NOMO-1 (cell line): Measurements from ENCODE around the gene HDAC4.

Experiments used
- DNase-seq, 2 experiments: peaks; one replicate each; lab custom pipeline; 2025; ENCODE audit not compliant: unreplicated experiment in 2 of 2; lab: John Stamatoyannopoulos, UW

The HDAC4 gene

DNA sequence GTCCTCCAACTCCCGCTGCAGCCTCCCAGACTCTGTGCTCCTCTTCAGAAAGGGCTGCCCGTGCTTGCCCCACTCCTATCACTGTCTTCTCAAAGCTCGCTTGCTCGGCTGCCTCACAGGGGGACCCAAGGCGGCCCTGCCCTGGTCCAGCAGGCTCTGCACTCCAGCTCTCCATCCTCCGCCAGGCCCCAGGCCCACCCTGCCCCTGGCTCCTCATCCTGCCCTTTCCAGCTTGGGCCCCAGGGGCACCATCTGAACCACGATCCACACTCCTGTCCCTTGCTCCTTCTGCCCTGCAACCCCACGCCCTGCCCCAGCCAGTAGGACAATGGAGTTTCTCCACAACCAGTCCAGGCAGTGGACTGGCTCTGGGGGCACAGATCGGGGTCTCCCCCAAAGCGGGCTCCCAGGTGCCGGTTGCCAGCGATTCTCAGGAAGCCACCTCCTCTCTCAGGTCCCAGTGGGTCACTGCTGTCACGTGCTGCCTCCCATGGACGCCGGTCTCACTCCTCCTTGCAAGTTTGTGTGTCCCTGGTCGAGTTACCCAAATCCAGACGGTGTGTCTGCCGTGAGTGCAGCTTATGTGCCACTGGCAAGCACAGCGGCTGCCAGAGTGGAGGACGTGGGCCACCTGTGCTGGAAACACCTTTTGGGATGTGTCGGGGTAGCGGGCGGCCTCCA, 238.5 kb downstream of the HDAC4 start:
- DNase-seq = no peak

DNA sequence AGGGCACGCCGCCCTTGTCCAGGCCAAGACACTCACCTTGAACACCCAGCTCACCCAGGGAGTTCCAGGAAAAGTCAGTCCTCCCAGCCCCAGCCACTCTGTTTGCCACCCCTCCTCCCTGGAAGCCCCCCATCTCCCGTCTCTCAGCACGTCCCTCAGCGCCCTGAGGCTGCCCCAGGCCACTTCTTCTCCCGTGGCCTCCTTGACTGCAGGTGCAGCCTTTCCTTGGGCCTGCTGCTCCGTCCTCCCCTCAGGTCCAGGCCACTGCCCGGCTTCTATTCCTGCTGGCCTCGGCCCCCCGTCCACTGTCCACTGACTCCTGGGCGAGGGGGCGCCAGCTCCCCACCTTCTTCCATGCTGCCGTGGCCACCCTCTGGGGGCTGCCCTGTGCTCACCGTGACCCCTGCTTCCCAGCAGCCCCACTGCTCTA, 239.1 kb downstream of the HDAC4 start:
- DNase-seq = no peak

DNA sequence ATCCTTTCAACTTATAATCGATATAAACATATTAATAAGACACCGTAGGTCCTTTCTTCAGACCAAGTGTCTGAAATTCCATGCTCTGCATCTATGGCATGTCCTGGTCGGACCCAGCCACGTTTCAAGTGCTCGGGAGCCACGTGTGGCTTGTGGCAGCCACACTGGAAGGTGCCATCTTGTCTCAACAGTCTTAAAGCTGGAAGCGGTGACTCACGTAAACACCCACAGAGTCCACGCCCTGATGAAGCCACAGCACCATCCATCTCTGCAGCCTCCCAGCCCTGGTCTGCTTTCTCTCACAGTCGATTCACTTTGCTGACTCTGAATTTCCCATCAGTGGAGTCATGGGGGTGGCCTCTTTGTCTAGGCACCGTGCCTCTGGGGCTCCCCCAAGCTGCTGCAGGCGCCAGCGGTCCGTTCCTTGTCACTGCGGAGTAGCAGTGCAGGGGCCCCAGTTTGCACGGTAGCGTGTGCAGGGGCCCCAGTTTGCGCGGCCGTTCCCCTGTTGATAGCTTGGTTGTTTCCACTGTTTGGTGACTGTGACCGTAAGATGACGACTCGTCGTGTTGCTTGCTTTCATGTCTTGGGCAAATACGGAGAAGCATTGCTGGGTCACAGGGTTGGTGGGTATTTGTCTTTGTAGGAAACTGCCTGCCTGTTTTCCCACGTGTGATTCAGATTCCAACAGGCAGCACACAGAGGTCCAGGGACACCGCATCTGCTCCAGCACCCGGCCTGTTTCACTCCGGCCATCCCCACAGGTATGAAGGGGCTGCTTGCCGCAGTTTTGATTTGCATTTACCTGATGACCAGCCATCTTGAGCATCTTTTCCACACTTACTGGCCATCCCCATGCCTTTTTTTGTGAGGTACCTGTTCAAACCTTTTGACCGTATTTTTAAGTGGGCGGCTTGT, 240.3 kb downstream of the HDAC4 start:
- no peak for DNase-seq

DNA sequence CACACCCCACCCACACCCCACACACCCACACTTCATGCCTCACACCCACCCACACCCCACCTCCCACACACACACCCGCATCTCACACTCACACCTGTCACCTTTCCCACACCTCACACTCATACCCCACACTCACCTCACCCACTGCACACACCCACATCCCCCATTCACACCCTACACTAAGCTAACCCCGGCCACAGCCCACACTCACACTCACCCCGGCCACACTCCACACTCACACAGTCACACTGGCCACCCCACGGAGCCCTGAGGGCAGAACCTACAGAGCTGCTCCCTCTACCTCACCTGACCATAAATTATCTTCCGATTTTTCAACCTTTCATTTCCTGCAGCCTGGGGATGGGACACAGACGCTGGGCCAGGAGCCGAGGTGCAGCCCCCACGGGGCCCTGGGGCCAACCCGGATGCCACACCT, 241.3 kb downstream of the HDAC4 start:
- DNase-seq = no peak

DNA sequence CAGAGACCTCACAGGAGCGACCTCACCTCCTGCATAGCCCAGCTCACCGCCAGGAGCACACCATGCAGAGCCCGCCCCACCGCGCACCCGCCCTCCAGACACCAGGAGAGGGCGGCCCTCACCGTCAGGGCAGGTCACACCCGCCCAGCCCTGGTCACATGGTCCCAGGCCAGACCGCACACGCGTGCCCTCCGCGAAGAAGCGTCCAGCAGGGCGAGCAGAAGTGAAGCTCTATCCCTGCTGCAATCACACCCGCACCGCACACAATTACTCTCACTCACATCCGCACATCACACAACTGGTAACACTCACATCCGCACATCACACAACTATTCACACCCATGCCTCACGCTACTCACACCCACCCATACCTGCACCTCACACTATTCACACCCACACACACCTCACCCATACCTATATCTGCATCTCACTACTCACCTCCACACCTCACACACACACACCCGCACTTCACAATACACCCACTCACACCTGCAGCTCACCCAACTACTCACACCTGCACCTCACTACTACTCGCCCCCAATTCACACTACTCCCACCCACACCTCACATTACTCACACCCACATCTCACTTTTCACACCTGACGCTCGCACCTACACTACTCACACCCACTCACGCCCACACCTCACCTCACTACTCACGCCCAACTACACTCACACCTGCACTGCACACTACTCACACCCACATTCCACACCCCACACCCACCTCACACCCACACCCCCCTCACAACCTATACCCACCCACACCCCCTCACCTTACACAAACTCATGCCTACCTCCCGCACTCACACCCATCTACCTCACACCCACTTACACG, 242.0 kb downstream of the HDAC4 start:
- DNase-seq = no peak

DNA sequence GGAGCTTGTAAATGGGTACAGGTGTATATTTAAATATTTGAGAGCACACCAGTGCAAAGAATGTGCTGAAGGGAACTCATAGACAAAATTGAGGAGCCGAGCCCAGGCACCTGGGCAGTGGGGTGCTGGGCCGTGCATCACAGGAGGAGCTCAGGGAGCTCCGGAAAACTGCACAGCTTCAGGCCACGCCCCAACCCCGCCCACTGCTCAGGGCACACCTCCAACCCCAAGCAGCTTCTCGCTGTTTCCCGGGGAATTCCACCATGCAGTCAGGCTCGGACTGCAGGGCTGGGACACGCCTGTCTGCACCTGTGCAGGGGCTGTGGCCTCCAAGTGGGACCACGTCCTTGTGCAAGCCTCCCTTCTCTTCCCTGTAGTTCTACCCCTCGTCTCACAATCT, 243.0 kb downstream of the HDAC4 start:
- DNase-seq = no peak

DNA sequence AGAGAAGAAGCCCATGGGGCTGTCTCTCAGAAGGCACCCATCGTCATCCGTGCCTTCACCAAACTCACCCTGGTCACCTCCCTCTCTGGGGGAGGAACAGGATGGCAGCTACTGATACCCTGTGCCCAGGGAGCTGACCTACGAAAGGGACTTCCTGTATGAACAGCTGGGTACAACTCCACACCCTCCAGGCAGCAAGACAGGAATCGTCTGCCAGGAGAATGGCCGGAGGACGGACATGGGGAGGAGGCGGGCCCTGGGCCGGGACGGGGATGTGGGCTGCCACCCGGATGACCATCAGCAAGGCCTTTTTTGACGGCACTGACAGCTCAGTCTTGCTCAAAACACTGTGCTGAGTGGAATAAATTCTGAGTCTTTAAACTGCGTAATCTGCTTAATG, 243.6 kb downstream of the HDAC4 start:
- DNase-seq = no peak

DNA sequence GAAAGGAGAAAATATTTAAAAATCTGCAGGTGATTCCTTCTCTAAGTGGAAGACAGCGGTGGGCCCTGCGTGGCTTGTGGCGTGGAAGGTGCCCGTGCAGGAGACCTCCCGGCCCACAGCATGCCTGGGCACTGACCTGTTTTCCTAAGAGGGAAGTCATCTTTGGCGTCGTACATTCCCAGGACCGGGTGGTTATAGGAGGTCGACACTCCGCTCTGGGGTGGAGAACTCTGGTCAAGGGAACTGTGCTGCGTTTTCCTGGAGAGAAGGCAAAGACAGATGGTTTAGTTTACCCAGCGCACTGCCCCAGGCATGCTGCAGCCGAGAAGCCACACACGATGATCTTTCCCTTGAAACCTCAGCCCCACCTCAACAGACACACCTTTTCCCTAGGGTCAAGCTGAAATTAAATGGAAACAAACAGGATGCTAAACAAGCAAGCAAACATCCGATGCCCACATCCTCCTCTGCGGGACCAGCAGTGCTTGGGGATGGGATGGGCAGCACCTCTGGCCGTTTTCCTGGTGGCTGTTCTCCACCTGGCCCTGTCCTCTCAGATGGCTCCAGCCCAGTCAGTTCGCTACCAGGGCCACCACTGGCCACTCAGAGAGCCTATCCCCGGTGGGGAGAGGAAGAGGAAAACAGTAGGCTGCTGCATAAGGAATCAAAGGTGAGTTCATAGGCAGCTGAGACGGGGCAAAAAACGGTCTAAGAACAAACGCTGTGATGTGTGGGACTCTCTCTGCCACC, 244.1 kb downstream of the HDAC4 start:
- DNase-seq = no peak

DNA sequence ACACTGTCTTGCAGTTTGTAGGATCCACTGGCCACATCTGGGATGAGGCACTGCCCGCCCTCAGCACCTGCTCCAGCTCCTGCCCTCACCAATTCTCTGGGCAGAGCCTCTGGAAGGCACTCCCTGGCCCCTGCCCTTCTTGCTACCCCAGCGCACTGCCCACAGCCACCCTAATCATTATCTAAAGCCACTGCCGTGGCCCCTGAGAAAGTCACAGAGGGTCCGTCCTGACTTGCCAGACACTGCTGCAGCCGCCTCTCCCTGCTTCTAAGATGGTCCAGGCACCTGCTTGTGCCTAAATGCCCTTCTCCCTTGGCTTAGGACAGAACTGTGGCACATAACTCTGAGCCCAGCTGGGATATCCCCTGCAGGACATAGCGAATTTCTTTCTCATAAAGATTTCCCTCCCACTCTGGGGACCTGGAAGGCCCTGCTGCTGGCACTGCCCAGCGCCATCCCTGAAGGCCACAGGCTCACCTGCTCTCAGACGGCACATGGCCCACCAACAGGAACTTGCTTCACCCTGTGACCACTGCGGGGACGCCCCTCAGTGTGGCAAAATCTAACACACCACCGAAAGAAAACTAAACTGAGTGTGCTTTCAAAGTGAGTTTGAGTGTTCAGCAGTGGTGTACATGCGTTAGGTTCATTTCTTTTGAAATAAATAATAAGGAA, 244.9 kb downstream of the HDAC4 start:
- DNase-seq = no peak

DNA sequence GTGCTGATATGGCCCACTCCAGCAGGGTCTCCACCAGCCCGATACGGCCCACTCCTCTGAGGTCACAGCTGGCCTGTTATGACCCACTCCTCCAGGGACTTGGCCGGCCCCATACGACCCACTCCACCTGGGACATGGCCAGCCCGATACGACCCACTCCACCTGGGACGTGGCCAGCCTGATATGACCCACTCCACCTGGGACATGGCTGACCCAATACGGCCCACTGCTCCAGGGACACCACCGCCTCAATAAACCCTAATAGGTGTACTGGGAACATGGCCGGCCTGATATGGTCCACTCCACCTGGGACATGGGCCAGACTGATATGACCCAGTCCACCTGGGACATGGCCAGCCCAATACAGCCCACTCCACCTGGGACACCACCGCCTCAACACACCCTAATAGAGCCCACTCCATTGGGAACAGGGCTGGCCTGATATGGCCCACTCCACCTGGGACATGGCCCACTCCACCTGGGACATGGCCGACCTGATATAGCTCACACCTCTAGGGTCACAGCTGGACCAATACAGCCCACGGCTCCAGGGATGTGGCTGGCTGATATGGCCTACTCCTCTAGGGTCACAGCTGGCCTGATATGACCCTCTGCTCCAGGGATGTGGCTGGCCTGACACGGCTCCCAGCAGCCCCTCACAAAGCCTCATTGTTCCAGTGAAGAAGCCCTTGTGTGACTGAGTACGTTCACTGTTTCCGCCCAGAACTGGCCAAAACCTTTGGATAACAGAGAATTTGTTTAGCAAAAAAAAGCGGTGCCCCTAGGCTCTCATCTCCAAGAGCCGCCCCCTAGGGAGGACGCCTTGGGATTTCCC, 245.6 kb downstream of the HDAC4 start:
- no peak for DNase-seq

DNA sequence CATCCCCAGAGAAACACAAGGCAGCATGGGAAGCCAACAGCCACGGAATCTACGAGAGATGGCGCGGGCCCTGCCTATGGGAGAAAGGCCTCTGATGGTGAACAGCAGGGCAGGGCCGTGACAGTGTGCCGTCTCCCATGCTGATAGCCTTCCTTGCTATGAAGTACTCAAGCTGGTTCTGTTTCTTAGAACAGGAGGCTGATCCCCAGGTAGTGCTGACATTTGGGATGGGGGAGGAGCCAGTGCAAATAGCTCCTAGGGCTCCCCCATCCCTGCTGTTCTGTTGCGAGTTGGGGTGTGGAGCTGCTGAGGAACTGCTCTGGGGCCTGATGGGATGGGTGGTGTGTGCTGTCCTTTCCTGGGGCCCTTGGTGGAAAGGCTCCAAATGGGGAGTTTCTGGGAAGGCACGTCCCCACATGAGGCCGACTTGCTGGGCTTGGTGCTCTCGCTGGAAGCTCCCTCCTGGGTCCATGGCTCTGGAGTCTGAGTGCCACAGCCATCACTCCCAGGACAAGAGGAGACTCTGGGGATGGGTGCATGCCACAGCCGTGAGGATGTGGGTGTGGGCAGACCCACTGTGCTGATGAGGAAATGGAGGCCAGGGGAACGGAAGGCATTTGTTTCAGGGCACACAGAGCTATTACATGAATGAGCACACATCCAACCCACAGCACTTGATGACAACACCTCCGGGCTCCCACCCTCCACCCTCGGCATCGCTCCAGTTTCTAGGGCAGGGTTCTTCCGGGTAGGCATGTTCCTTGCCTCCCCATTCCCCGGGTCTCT, 246.8 kb downstream of the HDAC4 start:
- DNase-seq = no peak

DNA sequence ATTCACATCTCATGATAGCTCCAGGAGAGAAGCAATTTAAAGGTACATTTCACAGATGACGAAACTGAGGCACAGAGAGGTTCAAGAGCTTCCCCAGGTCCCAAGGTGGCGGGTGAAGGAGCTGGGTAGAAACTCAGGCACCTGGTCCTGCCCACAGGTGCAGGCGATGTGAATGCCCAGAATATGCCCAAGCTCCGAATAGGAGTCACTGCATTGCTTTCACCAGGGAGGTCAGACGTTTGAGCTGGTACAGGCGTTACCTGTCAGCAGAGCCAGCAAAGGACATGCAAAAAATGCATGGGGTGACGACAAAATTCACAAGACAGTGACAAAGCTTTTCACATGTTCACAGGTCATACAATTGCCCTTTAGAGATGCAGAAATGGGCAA, 247.9 kb downstream of the HDAC4 start:
- no peak for DNase-seq

DNA sequence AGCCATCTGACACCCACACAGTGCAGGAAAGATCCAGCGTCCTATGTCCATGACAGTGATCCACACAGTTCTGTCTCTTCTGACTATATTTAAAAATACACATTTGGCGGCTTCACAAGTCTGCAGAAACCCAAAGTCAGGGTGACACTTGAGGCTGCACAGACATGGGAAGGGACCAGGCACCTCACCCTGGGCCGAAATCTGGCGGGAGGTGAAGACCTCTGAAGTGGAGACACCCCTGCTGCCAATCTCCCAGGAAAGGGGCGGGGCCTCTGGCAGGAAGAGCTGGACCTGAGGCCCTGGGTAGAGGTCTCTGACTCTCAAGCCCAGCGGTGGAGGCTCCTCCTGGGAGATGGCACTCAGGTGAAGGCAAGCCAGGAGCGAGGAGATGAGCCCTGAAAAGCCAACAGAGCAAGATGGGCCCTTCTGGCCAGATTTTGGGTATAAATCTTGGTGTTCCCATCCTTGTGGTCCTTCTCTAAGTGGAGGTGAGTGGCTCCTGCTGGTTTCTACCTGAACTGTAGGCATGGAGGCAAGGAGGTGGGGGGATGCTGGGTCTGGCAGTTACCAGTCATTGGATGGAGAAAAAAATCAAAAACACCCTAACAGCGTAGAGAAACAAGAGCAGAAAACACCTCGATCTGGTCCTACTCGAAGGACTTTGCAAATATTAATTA, 248.4 kb downstream of the HDAC4 start:
- DNase-seq = no peak

DNA sequence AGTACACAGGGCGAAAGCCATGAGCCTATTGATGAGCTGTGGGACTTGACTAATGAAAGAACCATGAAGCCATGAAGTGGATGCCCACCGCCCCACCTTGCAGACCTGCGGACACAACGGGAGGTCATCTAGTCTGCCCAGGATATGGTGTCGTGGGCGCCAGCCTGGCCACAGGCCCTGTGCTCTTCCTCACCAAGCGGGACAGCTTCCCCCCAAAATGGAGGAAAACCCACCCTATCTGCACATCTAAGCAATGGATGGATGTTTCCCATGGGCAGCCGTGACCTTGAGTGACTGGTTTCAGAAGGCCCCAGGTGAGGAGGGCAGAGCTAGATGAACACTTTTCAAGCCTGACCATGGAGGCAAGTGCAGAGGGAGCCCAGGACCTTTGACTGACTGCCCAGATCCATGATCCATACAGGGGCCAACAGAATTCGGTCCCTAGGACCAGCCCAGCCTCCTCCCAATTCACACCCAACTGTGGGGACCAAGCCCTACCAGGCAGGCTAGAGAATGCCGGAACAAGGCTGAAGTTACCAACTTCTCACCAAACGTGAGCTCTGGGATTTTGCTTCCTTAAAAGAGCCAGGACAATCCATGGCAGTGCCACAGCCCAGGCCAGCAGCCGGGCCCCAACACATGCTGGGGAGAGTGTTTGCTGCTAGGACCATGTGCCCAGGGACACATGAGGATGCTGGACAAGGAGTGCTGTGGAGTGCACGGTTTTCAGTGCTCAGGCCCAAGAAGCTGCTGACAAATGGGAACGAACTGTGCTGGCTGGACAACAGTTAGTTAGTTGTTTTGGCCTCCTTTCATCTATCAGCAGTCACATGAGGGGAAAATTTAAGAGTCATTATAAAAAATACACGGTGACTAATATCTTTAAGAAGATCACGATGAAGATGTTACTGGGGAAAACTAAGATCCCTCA, 249.4 kb downstream of the HDAC4 start:
- no peak for DNase-seq

DNA sequence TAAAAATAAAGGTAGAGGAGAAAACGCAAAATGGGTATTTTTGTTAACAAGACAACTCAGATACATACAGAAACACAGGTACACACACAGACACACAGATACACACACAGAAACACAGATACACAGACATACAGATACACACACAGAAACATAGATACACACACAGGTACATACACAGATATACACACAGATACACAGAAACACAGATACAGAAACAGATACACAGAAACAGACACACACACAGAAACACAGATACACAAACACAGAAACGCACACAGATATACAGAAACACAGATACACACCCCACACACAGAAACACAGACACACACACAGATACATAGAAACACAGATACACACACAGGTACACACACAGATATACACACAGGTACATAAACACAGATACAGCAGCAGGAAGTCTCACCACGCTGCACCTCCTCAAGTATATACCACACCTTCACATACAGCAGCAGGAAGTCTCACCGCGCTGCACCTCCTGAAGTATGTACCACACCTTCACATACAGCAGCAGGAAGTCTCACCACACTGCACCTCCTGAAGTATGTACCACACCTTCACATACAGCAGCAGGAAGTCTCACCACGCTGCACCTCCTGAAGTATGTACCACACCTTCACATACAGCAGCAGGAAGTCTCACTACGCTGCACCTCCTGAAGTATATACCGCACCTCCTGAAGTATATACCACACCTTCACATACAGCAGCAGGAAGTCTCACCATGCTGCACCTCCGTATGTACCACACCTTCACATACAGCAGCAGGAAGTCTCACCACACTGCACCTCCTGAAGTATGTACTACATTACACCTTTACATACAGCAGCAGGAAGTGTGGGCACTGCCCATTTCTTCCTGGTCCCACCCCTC, 250.5 kb downstream of the HDAC4 start:
- DNase-seq = no peak

DNA sequence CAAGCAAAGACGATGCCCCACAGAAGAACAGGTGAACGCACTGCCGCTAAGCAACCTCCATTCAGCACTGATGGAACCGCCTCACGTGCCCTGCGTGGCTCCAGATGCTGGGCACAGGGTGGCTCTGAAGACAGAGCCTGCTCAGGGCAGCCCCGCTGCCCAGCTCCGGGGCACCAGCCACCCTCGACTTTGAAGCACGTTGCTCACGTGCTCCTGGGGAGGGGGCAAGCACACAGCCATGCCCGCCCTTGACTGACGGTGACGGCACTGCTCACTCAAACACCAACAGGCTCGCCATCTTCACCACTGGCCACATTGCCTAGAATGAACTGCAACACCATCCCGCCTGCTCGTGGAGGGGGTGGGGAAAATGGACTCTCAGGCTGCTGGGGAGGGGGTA, 251.3 kb downstream of the HDAC4 start:
- DNase-seq = no peak
